GM10266 (cell line): Measurements from ENCODE around the gene HCFC1R1.
A peak's percentile ranks its signal among the peaks of the same experiment; 100 is the strongest.

Experiments
- DNase-seq: peaks from one replicate; pipeline ENCODE4 v3.0.0; 2012; ENCODE audit errors: extremely low spot score
- CTCF ChIP-seq: IDR thresholded peaks from 2 replicates; pipeline ENCODE4 v1.5.1; 2012; ENCODE audit warnings: mild to moderate bottlenecking, low read depth; ENCODE audit not compliant: control insufficient read depth, insufficient read depth; ENCODE audit errors: missing control alignments

Gene HCFC1R1

GRCh38 chr16:2981899-2982250 lies 41.9 kb downstream of the HCFC1R1 start:
- no peak for TF ChIP-seq CTCF
- DNase-seq, result no peak

DNA sequence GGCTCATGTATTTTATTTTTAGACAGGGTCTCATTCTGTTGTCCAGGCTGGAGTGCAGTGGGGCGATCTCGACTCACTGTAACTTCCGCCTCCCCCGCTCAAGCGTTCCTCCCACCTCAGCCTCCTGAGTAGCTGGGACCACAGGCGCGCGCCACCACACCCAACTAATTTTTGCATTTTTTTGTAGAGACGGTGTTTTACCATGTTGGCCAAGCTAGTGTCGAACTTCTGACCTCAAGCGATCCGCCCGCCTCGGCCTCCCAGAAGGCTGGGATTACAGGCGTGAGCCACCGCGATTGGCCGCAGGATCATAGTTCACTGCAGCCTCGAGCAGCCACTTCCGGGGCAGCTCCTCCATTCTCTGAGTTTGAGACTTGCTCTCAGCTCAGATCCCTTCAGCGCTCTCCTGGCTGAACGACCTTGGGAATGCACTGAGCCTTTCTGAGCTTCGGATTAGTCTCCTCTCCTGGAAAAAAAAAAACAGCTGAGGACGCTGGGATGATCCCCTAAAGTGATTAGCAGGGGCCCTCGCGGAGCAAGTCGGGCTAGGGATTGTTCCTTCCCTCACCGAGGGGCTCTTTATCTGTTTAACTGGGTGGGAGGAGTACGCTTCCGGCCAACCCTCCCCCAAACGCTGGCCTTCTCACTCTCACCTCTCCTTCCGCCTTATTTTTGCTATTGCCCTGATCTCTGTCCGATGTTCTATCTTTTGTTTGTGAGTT lies 42.4 kb downstream of the HCFC1R1 start:
- no peak for DNase-seq
- no peak for TF ChIP-seq CTCF

DNA sequence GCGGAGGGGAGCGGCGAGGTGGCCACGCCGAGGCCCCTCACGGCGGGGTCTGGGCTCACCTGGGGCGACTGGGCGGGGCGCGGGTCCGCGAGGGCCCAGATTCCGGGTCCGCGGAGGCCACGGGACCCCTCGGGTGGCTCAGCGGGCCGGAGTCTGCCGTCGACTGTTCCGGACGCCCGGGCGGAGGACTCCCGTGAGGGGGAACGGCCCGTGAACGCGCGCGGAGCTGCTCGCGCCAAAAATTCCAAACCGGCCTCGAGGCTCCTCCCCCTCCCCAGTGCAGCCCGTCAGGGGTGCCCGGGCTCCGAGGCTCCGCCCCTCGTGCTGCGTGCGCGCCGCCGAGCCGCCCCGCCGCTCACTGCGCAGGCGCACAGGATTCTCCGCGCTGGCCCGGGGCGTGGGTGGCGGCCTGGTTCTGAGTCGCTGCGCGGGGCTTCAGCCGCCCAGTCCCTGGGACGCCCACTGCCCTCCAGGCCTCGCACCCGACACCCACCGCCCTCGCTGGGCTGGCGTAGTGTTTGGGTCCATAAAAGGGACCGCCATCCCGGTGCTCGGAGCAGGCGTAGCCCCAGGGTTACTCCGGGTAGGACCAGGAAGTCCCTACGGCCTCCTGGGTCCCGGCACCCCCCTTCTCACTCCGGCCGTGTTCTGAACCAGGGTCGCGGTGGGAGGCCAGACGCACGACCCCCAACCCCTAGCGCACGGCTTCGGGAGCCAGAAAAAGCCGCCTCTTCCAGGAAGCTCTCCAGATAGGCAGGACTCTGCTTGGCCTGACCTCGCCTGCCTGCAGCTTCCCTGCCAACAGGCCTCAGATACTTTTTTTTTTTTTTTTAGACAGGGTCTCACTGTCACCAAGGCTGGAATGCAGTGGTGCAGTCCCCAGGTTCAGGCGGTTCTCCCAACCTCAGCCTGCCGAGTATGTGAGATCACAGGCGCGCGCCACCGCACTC lies 43.2 kb downstream of the HCFC1R1 start, which contains the start of gene PKMYT1:
TSS of gene PKMYT1 (minus strand) at position 220 of the 950 bp plus-strand sequence. CDS start 789 bp downstream, outside the sequence.
- DNase-seq, result peak; percentile 100
- TF ChIP-seq CTCF, result no peak

- TF ChIP-seq CTCF, result no peak
- DNase-seq, result peak; percentile 43
Measured at GRCh38 chr16:2979669-2980226, 44.0 kb downstream of the HCFC1R1 start.

DNA sequence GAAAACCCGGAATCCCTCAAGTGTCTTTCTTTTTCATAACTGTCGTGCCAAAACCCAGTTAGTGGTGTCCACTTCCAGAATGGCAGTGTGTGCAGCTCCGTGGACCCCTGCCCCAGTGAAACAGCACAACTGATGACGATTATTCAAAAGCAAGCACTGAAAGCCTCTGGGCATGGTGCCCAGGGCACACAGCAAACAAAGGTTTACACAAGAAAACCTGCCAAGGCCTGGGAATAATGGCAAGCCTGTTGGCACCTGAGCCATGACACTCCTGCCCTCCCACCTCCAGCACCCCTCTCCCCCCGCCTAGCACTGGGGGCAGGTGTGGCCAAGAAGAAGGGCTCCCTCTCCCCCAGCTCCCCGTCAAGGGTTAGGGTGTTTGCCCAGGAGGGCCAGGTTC lies 46.3 kb downstream of the HCFC1R1 start:
- DNase-seq, result no peak
- TF ChIP-seq CTCF, result no peak

- TF ChIP-seq CTCF, result no peak
- DNase-seq, result no peak
Measured at GRCh38 chr16:2976673-2977072, 47.1 kb downstream of the HCFC1R1 start.
